ENCODE results near the gene COL25A1. TPM values are rescaled to one million over a fixed set of nuclear protein-coding genes. Genes with fewer than 3 reads are reported as not detected.

COL25A1 gene
- total and polyA plus RNA-seq, 2 donors (not counting 3 experiments of a cell fraction or from before 2014, with no cell fraction given) = 0.21 to 3.5 TPM

- no TSS peak for BruUV-seq (replicated peaks)
- CTCF ChIA-PET = no interaction called here
- no peak for DNase-seq (ENCODE audit: low read depth, low spot score)
- no peak for FAIRE-seq
- H3K9me1 ChIP-seq (replicated peaks; ENCODE audit: control insufficient read depth, extremely low read depth, insufficient read depth, low read length) = no peaks in the 10 kb centered on the region
- no peaks in the 10 kb centered on the region for H3K27me3 ChIP-seq (ENCODE audit: control insufficient read depth in 2 of 2, insufficient read depth in 2 of 2, low read length in 2 of 2)
- H3K9ac ChIP-seq (replicated peaks; ENCODE audit: extremely low read depth, insufficient read depth, low read length) = no peak overlapping the region
- H3K4me3 ChIP-seq (replicated peaks in 1 of 3; ENCODE audit: insufficient read depth in 1 of 3, low read depth in 1 of 3, low read length in 3 of 3) = no peak overlapping the region
- peaks cover 5% of the 10 kb centered on the region for H3K4me1 ChIP-seq (ENCODE audit: control insufficient read depth, extremely low read depth, insufficient read depth, low read length)
- POLR2A ChIA-PET = no interaction called here
- dilution Hi-C loops (cut with MboI; ENCODE audit: extremely low pct_ligation_motif_present, low sequenced_read_pairs) (no loop called here), intact Hi-C loops (cut with micrococcal nuclease) (no loop called here)
- no peak overlapping the region for H3K4me2 ChIP-seq (ENCODE audit: insufficient read depth, low read length)
- H2AFZ ChIP-seq (ENCODE audit: low read depth, low read length) = no peak overlapping the region
- no peak overlapping the region for H3K27ac ChIP-seq (ENCODE audit: insufficient read depth, low read depth, low read length)
- no peaks in the 10 kb centered on the region for H3K9me3 ChIP-seq (replicated peaks; ENCODE audit: control insufficient read depth, insufficient read depth, low read length)
- no peaks in the 10 kb centered on the region for H3K79me2 ChIP-seq (ENCODE audit: control insufficient read depth, insufficient read depth, low read length)
- TF ChIP-seq POLR2AphosphoS5 (IDR thresholded peaks at IDR 0.05; ENCODE audit: insufficient read depth, low read depth, low read length) (no peak), FOS (IDR thresholded peaks at IDR 0.05; ENCODE audit: borderline replicate concordance, insufficient read depth, low read length) (no peak), EZH2 (IDR thresholded peaks at IDR 0.05; ENCODE audit: borderline replicate concordance, low read depth, low read length, severe bottlenecking) (no peak), GATA2 (IDR thresholded peaks at IDR 0.05; ENCODE audit: insufficient read depth, insufficient read length, low read depth, low read length) (no peak), MAX (IDR thresholded peaks at IDR 0.05; ENCODE audit: insufficient read depth, insufficient read length) (no peak), MYC (IDR thresholded peaks at IDR 0.05; ENCODE audit: low read depth, low read length) (no peak), CTCF (IDR thresholded peaks at IDR 0.05; ENCODE audit: extremely low read depth in 1 of 2, insufficient read depth in 1 of 2, low read depth in 1 of 2, low read length in 2 of 2) (no peak), POLR2A (IDR thresholded peaks at IDR 0.05; ENCODE audit: low read depth, low read length) (no peak), JUN (IDR thresholded peaks at IDR 0.05; ENCODE audit: borderline replicate concordance, insufficient read depth, insufficient read length, low read depth) (no peak)
- H3K36me3 ChIP-seq (ENCODE audit: control insufficient read depth in 2 of 2, extremely low read depth in 1 of 2, insufficient read depth in 2 of 2, low read length in 2 of 2) = no peaks in the 10 kb centered on the region
- H4K20me1 ChIP-seq (replicated peaks; ENCODE audit: control insufficient read depth, extremely low read depth, insufficient read depth, low read length) = no peaks in the 10 kb centered on the region
Observed at GRCh38 chr4:108777388-108777787, 525.1 kb downstream of the COL25A1 start.
